DND-41 (cell line): ENCODE data around the gene FAM217A.
"Not testable (repeated sequence)": the region's sequence is repeated elsewhere in the genome, so short reads cannot be mapped to it uniquely, and the experiment has no call there.

ENCODE experiments used
- EZH2 ChIP-seq: IDR thresholded peaks from 3 replicates; pipeline ENCODE4 v1.6.1; 2012; ENCODE audit warnings: borderline replicate concordance, low read depth, mild to moderate bottlenecking, moderate library complexity, low read length, inconsistent platforms; ENCODE audit not compliant: severe bottlenecking
- TF ChIP-seq, protein P1 (sequence below): IDR thresholded peaks from 2 replicates; pipeline ENCODE4 v1.5.1; 2012; ENCODE audit warnings: borderline replicate concordance, low read length, moderate library complexity, mild to moderate bottlenecking; ENCODE audit not compliant: poor library complexity, severe bottlenecking; ENCODE audit errors: extremely low read depth

DNA sequence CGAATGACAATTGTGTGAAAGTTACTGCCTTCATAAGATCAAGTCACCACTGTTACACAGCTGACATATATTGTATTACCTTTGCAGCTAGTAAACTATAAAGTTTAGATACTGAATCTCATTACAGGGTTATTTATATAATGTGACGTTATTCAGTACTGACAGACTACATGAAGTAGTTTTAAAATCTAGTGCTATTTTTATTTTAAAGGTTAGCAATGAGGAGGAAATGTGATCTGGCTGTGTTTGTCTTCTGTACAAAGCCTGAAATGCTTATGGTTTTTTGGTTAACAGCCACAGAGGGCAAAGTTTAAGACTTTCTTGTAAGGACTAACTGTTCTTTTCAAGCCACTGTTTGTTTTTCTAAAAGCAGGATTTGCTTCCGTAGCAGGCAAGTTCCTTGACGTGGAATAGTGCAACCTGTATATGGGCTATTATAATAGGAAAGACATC is 30.5 kb upstream of the FAM217A start:
- TF ChIP-seq, protein P1, sequence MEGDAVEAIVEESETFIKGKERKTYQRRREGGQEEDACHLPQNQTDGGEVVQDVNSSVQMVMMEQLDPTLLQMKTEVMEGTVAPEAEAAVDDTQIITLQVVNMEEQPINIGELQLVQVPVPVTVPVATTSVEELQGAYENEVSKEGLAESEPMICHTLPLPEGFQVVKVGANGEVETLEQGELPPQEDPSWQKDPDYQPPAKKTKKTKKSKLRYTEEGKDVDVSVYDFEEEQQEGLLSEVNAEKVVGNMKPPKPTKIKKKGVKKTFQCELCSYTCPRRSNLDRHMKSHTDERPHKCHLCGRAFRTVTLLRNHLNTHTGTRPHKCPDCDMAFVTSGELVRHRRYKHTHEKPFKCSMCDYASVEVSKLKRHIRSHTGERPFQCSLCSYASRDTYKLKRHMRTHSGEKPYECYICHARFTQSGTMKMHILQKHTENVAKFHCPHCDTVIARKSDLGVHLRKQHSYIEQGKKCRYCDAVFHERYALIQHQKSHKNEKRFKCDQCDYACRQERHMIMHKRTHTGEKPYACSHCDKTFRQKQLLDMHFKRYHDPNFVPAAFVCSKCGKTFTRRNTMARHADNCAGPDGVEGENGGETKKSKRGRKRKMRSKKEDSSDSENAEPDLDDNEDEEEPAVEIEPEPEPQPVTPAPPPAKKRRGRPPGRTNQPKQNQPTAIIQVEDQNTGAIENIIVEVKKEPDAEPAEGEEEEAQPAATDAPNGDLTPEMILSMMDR: not testable (repeated sequence)
- TF ChIP-seq EZH2: not testable (repeated sequence)
